Skeletal muscle tissue (tissue), 4 donors: Measurements from ENCODE around the gene LINC00237. TPM values are rescaled to one million over a fixed set of nuclear protein-coding genes. Genes with fewer than 3 reads are reported as not detected.

ENCODE experiments used
- H3K27ac ChIP-seq: one replicate; pipeline ENCODE4 v1.7.0; 2013; ENCODE audit warnings: mild to moderate bottlenecking, low read depth, low read length, inconsistent platforms
- H3K27me3 ChIP-seq, 3 donors: one replicate each; pipeline ENCODE4 v1.7.0; 2013; ENCODE audit warnings: low read length in 3 of 3; ENCODE audit not compliant: control insufficient read depth in 3 of 3, insufficient read depth in 3 of 3
- H3K36me3 ChIP-seq, 3 donors: one replicate each; pipeline ENCODE4 v1.7.0; 2013; ENCODE audit warnings: low read length in 3 of 3; ENCODE audit not compliant: control insufficient read depth in 3 of 3, insufficient read depth in 3 of 3
- H3K4me1 ChIP-seq, 3 donors: one replicate each; pipeline ENCODE4 v1.7.0; 2013; ENCODE audit warnings: low read length in 3 of 3, mild to moderate bottlenecking in 3 of 3; ENCODE audit not compliant: control insufficient read depth in 3 of 3, insufficient read depth in 3 of 3
- H3K4me3 ChIP-seq, 3 donors: one replicate each; pipeline ENCODE4 v1.7.0; 2013; ENCODE audit warnings: low read length in 3 of 3
- H3K9ac ChIP-seq, 3 donors: one replicate each; pipeline ENCODE4 v1.7.0; 2013; ENCODE audit warnings: low read length in 3 of 3, mild to moderate bottlenecking in 3 of 3, moderate library complexity in 2 of 3, low read depth in 1 of 3
- H3K9me3 ChIP-seq, 3 donors: one replicate each; pipeline ENCODE4 v1.7.0; 2013; ENCODE audit warnings: low read length in 3 of 3; ENCODE audit not compliant: control insufficient read depth in 3 of 3
- total RNA-seq: library from RNA; depleted of rRNA; stranded (reverse); fragments of >200 nt; gene quantifications from one replicate; pipeline ENCODE4 v1.2.3, GENCODE V29; 2014
- donor health status: Osteomylitis.

The LINC00237 gene
- total RNA-seq, 1 donor from 2014 or later = 0.52 TPM

- H3K27me3 ChIP-seq = no peaks in the 10 kb centered on the region
- no peak overlapping the region for H3K27ac ChIP-seq
- no peak overlapping the region for H3K9ac ChIP-seq
- no peaks in the 10 kb centered on the region for H3K9me3 ChIP-seq
- peaks cover 0 to 5% (median 3%) of the 10 kb centered on the region in 3 donors for H3K4me1 ChIP-seq
- H3K4me3 ChIP-seq = no peak overlapping the region
- peaks cover 4 to 14% (median 9%) of the 10 kb centered on the region in 3 donors for H3K36me3 ChIP-seq
Observed at GRCh38 chr20:21139881-21140566, 33.9 kb upstream of the LINC00237 start.

GRCh38 chr20:21137078-21137477 lies 30.9 kb upstream of the LINC00237 start:
- Histone ChIP-seq H3K4me1 (peaks cover 0 to 15% (median 7%) of the 10 kb centered on the region in 3 donors), H3K9me3 (no peaks in the 10 kb centered on the region), H3K36me3 (peaks cover 4 to 18% (median 9%) of the 10 kb centered on the region in 3 donors), H3K27me3 (no peaks in the 10 kb centered on the region), H3K4me3 (no peak overlapping the region), H3K9ac (peak overlapping the region in 1 of 3 donors; percentile 18), H3K27ac (no peak overlapping the region)

GRCh38 chr20:21136015-21136732 lies 30.0 kb upstream of the LINC00237 start:
- no peak overlapping the region for H3K27ac ChIP-seq
- H3K36me3 ChIP-seq = peaks cover 0 to 13% (median 5%) of the 10 kb centered on the region in 3 donors
- peaks cover 0 to 15% (median 7%) of the 10 kb centered on the region in 3 donors for H3K4me1 ChIP-seq
- H3K27me3 ChIP-seq = no peaks in the 10 kb centered on the region
- H3K4me3 ChIP-seq = no peak overlapping the region
- no peaks in the 10 kb centered on the region for H3K9me3 ChIP-seq
- no peak overlapping the region for H3K9ac ChIP-seq

GRCh38 chr20:21134883-21135493 lies 28.8 kb upstream of the LINC00237 start:
- Histone ChIP-seq H3K36me3 (peaks cover 0 to 9% (median 5%) of the 10 kb centered on the region in 3 donors), H3K27me3 (no peaks in the 10 kb centered on the region), H3K4me1 (peaks cover 0 to 16% (median 7%) of the 10 kb centered on the region in 3 donors), H3K27ac (no peak overlapping the region), H3K9me3 (no peaks in the 10 kb centered on the region), H3K4me3 (no peak overlapping the region), H3K9ac (no peak overlapping the region)

GRCh38 chr20:21133917-21134622 lies 27.9 kb upstream of the LINC00237 start:
- H3K36me3 ChIP-seq = peaks cover 0 to 6% (median 5%) of the 10 kb centered on the region in 3 donors
- H3K27ac ChIP-seq = no peak overlapping the region
- peaks cover 0 to 18% (median 7%) of the 10 kb centered on the region in 3 donors for H3K4me1 ChIP-seq

GRCh38 chr20:21133404-21133803 lies 27.2 kb upstream of the LINC00237 start:
- Histone ChIP-seq H3K27me3 (no peaks in the 10 kb centered on the region), H3K9ac (no peak overlapping the region), H3K4me3 (no peak overlapping the region), H3K4me1 (peaks cover 0 to 18% (median 7%) of the 10 kb centered on the region in 3 donors), H3K27ac (no peak overlapping the region), H3K36me3 (peaks cover 0 to 6% (median 5%) of the 10 kb centered on the region in 3 donors), H3K9me3 (no peaks in the 10 kb centered on the region)

More at GRCh38 chr20:21133917-21134622, 27.9 kb upstream of the LINC00237 start:
- no peaks in the 10 kb centered on the region for H3K27me3 ChIP-seq
- no peak overlapping the region for H3K4me3 ChIP-seq
- no peaks in the 10 kb centered on the region for H3K9me3 ChIP-seq
- H3K9ac ChIP-seq = peak overlapping the region in 1 of 3 donors; percentile 45

- no peaks in the 10 kb centered on the region for H3K9me3 ChIP-seq
Observed at GRCh38 chr20:21129861-21130260, 23.7 kb upstream of the LINC00237 start.

GRCh38 chr20:21127201-21127981 lies 21.2 kb upstream of the LINC00237 start:
- peaks cover 6 to 11% (median 7%) of the 10 kb centered on the region in 3 donors for H3K4me1 ChIP-seq
- no peaks in the 10 kb centered on the region for H3K27me3 ChIP-seq
- peaks cover 0 to 6% (median 0%) of the 10 kb centered on the region in 3 donors for H3K36me3 ChIP-seq
- H3K4me3 ChIP-seq = peak overlapping the region in 1 of 3 donors; percentile 86
- H3K9ac ChIP-seq = peak overlapping the region in 1 of 3 donors; percentile 12
- no peak overlapping the region for H3K27ac ChIP-seq
- no peaks in the 10 kb centered on the region for H3K9me3 ChIP-seq

More at GRCh38 chr20:21129861-21130260, 23.7 kb upstream of the LINC00237 start:
- H3K4me3 ChIP-seq = no peak overlapping the region
- H3K4me1 ChIP-seq = peaks cover 10 to 18% (median 11%) of the 10 kb centered on the region in 3 donors
- H3K27ac ChIP-seq = no peak overlapping the region
- peaks cover 0 to 6% (median 3%) of the 10 kb centered on the region in 3 donors for H3K36me3 ChIP-seq
- no peak overlapping the region for H3K9ac ChIP-seq
- H3K27me3 ChIP-seq = no peaks in the 10 kb centered on the region

GRCh38 chr20:21126581-21126870 lies 20.4 kb upstream of the LINC00237 start:
- Histone ChIP-seq H3K36me3 (peaks cover 0 to 6% (median 0%) of the 10 kb centered on the region in 3 donors), H3K9ac (peak overlapping the region; percentile 78 to 88 (median 81)), H3K4me3 (peak overlapping the region; percentile 78 to 89 (median 86)), H3K4me1 (peaks cover 6 to 11% (median 7%) of the 10 kb centered on the region in 3 donors), H3K9me3 (no peaks in the 10 kb centered on the region), H3K27ac (peak overlapping the region; percentile 86), H3K27me3 (no peaks in the 10 kb centered on the region)
